Stimulated activated CD8-positive, alpha-beta memory T cell treated with anti-CD3 and anti-CD28 coated beads, Interleukin-4, amount 100 ng/mL, for 4 hours (primary cell): ENCODE data around the gene SLC13A4.
"Not testable (repeated sequence)": the region's sequence is repeated elsewhere in the genome, so short reads cannot be mapped to it uniquely, and the experiment has no call there.

Source experiments
- DNase-seq, 2 donors: peaks; one replicate each; pipeline ENCODE4 v3.0.0-alpha.2; 2020; ENCODE audit warnings: low read depth in 2 of 2, low spot score in 1 of 2

SLC13A4 gene

DNA sequence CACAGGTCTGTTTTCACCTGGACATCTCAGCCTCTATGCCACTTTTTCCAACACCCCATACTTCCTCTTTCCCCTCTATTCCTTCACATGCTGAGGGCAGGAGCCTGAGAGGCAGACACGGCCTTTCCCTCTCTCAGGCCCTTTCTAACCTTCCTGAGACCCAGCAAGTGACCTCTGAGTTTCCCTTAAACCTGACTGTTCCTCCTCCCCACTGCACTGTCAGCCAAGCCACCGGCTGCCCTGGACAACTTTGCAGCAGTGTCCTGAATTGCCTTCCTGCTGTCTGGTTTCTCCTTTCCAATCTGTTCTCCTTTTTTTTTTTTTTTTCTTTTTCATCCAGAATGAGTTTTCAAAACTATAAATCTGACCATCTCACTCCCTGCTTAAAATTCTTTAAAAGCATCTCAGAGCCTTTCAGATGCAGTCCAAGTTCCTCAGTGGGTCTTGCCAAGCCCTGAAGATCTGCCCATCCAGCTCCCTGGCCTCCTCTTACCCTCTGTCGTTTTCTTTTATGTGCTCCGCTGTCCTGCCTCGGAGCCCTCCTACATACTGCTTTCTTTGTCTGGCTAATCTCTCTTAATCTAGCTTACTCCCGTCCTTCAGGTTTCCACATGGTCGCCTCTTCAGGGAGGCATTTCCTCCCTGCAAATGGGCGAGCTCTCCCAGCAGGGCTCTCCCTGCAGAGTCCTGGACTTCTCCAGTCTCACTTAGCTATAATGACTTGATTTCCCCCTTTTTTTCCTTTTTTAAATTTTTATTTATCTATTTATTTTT lies 30.5 kb downstream of the SLC13A4 start:
- DNase-seq, result no peak

DNA sequence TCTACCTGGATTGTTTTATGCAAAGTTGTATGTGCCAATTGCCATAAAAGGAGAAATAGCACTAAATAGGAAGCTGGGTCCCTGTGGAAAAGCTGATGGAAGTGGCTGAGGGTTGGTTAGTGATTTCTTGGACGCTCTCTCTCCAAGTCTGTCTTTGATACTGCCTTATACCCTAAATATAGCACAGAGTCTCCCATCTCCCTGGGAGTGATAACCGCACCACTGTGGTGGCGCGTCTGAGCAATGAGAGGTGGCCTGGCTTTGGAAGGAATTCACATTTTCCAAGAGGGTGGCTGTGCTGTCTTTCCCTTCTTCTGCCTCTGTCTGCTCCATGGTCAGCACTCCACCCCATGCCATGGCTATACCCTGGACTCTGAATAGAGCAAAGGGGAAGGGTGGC lies 34.4 kb downstream of the SLC13A4 start:
- no peak for DNase-seq

DNA sequence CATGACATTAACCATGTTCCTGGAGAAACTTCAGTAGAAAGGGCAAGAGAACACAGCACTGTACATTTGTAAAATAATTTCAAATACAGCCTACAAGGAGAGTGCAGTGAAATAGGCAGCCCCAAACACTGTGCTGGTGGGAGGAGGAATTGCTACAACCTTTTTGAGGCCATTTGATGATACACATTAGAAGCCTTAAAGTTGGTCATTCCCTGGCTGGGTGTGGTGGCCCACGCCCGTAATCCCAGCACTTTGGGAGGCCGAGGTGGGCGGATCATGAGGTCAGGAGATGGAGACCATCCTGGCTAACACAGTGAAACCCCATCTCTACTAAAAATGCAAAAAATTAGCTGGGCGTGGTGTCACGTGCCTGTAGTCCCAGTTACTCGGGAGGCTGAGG lies 35.4 kb downstream of the SLC13A4 start:
- not testable (repeated sequence) for DNase-seq

DNA sequence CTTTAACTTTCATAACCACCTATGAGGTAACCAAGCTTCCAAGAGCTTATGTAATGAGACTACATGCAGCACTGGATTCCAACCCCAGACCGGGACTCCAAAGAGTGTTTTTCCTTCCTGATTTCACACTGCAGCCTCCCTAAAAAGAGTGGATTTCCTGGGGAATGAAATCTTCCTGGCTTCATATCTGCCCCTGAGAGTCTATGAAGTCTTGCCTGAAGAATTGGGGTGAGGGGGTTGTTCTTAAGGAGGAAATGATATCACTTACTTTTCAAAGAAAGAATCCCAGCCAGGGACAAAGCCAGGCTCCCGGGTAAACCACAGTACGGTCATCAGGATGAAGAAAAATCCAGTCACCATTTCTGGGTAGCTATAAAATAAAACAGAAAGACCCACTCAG lies 35.9 kb downstream of the SLC13A4 start:
- no peak for DNase-seq

DNA sequence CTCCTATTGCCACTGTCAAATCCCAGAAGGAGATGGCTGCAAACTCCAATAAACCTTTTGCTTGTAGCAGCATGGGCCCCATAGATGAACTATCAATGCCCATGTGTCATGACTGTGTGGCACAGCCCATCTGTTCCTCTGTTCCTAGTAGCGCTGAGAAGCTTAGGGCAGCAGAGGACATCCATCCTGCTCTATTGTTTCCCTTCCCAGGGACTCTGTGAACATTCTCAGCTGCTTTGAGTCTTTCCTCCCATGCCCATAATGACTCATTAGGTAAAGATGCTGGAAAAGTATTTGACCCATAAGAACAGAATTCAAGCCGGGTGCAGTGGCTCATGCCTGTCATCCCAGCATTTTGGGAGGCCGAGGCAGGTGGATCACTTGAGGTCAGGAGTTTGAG lies 37.4 kb downstream of the SLC13A4 start:
- no peak for DNase-seq

DNA sequence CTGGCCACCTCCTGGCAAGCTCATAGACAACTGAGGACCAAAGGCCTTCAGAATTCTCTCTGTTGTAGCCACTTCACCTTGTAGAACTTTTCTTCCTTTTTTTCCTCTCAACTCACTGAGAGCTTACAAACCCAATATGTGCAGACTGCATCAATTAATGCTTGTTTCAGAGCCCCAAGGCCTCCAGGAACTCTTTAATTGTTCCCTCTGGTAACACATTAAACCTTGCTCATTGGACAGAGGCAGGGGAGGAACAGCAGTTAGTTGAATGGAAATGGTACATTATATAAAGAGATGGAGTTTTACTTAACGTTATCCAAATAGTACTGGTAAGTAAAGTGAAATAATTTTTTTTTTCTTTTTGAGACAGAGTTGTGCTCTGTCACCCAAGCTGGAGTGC lies 40.5 kb downstream of the SLC13A4 start:
- no peak for DNase-seq

DNA sequence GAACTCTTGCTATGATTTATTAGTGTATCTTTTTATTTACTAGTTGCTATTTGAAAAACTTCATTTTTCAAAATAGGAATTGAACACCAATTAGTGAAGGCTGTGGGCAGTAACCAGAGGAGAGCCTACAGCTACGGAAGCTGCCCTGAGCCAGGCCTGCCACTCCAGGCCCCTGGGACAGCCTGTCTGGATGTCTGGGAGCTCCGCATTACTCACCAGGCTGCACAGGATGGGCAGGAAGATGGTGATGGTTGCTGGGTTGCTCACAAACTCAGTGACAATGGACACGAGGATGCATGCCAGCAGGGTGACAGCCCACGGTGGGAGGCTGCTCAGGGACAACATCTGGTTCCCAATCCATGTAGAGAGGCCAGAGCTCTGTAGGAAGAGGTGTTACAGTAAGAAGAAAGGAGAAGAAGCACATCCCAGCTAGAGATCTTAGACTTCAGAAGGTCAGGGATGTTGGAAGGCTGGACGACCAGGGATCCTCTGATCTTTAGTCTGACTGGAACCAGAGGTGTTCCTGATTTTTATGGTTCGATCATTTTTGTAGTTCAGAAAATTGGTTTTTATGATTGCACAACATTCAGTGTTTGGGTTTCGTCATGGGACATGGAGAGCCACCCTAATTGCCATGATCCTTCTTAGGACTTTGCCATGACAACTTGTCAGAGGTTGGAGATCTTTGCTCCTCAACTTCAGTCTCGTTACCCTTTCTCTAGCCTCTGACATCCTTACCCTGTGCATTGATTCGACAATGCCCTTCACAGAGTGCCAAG lies 42.5 kb downstream of the SLC13A4 start:
- DNase-seq, result no peak

DNA sequence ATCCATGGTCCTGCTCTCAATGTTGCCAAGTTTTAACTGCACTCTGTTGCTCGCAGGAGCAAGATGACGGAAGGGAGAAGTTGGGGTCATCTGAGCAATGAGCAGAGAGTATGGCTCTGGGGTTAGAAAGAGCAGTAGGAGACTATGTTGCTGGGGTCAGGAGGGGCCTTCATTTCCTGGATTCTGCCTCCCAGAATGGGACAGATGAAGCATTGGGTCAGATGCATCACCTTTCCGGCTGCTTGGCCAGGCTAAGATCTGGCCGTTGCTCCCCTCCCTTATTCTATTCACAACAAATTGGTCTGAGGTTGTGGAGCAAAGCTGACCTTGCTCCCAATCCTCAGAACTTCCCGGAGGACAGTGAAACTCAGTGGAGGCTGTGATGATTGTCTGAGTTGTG lies 43.3 kb downstream of the SLC13A4 start:
- DNase-seq, result no peak

DNA sequence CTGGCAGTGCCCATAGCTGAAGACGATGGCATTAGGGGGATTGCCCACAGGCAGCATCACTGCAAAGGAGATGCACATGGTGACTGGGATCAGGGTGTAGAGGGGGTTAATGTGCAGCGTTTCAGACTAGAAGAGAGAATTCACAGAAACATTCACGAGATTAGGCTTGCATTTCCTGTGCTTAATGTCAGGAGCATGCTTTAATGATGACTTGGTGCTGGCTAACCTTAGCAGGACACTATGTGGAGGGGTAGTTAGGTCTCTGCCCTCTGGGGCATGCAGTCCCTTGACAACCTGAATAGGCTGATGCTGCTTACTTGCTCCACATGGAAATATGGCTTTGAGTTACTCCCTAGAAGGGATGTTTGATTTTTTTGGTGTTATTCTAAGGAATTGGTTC lies 43.9 kb downstream of the SLC13A4 start:
- DNase-seq, result no peak

DNA sequence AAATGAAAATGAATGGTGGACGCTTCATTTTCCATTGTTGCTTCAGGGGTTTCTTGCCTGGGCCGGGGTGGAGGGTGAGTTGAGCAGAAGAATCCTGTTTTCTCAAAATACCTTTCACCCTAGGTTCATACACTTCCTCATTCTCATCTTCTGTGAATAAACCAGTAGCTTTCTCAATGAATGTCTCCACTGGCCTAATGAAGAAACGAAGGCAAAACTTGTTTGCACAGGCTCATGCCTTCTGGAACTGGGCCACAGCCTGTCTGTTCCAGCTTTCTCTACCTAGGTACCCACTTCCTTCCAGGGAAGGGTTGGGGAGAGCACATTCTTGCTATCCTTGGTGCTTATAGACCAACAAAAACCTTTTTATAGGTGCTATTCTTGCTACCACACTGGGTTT lies 44.4 kb downstream of the SLC13A4 start:
- no peak for DNase-seq

DNA sequence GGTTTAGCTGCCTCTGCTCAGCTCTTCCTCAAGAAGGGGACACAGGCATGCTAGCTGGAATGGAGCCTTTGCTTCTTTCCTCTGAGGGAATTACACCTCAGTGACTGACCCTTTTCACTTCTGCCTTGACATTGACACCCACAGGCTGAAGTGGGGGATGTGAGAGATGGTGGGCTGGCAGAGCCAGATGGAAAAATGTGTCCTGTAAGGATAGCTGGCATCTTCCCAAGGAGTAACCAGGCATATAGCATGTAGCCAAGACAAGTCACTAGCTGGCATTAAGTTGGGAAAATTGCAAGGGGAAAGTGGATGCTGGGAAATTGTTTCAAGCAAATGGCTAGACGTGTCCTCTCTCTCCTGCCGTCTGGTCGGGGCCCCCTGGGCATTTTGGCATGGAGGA lies 45.8 kb downstream of the SLC13A4 start:
- DNase-seq, result no peak

DNA sequence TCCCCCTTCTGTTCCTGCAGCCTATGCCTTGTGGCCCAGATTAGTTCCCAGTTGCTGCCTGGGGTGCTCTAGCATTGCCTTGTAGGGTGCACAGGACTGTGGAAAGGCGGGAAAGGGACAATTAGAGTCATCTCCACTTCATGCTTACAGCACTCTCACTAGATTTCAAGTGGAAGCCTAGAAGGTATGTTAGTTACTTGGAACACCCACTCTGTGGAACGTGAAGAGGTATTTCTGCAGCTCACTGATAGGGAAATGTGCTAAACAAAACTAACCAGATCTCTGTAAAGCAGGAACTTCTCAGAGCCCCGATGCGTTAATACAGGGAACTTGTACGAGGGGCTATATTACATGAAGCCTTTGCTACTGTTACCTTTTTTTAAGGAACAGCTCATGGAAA lies 46.2 kb downstream of the SLC13A4 start:
- no peak for DNase-seq

DNA sequence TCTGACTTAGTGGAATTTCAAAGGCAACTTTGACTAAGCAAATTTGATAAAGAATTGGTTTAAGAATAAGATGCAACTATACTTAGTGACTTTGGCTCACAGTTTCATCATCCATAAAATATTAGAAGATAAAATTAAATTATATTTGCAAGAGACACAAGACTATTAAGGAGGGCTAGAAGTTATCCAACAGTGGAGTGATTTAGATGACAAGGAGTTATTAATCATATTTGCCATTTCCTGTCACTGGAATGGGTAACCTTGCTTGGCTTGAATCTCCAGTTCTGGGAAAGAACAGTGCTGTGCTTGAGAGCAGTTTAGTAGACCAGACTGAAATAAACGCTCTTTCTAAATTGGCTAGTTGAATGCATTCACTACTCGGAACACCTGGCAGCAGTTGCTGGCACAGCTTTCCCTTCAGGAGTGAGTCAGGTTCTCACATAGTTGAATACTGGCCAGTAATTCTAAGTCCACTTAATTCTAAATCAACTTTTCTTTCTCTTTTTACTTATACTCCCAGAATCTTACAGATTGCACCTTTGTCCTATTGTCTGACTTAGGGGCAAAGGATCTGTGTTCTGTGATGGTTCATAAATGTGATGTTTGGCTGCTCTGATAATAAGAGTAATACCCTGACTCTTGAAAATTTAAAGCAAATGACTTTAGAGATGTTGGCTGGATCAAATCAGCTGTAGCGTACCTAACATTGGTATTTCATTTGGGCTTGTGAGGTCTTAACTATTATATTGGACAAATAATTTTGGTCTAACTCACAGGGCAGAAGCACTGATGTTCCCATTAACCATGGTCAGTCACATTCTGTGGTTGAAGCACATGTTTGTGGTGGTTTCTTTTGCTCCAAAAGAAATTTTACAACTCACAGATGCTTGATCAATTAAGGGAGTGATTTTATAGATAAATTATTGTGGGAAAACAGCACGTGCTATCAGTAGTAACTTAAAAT lies 49.1 kb downstream of the SLC13A4 start:
- DNase-seq, result no peak

DNA sequence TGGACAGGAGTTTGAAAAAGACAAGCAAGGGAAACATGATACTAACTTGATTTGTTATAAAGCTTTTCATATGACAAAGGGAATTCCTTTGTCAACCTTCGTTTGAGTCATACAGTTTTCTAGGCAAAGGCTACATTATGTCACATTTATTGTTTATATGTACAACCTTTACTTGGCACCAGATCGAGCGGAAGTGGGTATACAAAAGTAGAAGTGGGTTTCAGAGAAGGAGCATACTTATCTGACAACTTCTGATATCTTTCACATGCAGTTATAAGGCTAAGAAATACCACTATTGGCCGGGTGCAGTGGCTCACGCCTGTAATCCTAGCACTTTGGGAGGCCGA lies 54.7 kb downstream of the SLC13A4 start:
- no peak for DNase-seq

DNA sequence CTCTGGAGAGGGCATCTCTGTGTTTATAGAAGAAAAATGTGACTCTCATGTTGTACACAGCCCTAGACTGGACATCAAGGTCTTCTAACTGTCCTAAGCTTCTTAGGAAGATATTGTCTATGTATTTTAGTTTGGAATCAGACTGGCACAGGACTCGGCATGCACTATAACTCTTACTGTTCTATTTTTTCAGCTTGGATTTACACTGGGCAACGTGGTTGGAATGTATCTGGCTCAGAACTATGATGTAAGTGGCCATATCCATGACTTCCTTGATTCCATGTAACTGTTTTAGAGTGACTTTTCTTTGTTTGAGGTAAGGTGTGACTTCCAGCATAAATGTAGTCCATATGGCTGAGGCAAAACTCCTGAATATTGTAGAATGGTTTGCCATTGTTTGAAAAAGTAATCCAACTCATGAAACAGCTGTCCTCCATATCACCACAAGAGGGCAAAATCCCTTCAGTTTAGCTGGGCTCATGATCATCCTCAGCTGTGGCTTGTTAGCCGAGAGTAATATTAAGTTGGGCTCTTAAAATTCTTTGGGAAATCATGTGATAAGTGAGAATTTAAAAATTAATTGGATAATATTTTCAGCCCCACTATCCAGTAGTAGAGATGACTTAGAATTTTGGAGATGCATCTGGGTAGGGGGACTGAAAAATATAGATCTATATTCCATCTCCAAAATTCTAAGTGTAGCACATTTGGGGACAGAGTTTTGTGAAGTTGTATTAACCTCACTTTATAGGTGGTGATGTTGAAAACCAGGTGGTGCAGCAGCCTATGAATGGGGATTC lies 55.2 kb downstream of the SLC13A4 start:
- no peak for DNase-seq

DNA sequence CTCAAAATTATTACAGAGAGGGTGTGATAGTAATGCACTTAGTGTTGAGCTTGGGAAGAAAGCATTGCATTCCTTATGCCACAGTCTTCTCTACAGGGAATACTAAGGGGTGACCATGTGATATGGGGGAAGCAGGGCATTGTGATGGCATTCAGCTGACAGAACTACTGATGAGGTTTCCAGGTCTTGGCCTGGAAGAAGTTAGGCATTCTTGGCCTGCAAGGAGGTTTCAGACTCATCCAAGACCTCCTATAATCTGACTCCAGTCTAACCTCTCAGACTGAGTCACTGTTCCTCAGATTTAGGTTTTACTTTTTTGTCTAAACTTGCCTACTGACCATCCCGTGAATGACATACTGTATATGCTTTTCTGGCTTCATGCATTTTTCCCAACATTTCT lies 57.8 kb downstream of the SLC13A4 start:
- no peak for DNase-seq

DNA sequence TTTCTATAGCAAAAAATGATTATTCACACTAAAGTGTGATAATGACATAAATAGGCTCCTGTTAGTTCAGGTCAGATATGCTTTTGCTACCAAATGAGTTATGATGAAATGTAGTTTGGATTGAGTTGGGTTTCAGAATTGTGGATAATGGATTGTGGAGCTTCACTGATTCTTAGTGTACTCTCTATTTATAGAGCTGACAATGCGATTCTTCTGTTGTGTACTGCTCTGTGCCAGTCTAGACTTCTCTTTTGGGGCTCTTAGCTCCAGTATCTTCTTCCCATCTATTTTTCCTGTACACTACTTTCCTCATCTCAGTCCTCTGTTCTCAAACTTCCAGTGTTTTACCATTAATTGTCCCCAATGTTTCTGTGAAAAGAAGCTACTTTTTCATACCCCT lies 58.2 kb downstream of the SLC13A4 start:
- no peak for DNase-seq

DNA sequence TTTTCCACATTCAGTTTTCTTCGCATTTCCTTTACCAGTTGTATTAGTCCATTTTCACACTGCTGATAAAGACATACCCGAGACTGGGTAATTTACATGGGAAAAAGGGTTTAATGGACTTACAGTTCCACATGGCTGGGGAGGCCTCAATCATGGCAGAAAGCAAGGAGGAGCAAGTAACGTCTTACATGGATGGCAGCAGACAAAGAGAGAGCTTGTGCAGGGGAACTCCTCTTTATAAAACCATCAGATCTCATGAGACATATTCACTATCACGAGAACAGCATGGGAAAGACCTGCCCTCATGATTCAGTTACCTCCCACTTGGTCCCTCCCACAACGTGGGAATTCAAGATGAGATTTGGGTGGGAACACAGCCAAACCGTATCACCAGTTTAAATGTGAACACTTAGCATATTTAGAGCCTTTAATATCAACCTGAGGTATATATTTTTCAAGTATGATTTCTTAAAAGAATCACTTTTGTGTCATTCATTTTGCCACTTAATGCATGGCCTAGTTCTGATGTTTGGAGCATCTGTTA lies 59.1 kb downstream of the SLC13A4 start:
- not testable (repeated sequence) for DNase-seq

DNA sequence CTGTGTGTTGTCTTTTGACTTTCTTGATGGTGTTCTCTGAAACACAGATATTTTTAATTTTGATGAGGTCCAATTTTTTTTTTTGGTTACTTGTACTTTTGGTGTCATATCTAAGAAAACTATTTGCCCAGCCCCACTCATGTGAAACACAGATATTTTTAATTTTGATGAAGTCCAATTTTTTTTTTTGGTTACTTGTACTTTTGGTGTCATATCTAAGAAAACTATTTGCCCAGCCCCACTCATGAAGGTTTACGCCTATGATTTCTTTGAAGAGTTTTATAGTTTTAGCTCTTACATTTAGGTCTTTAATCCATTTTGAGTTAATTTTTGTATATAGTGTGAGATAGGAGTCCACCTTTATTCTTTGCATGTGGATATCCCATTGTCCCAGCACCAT lies 60.4 kb downstream of the SLC13A4 start:
- DNase-seq, result not testable (repeated sequence)

DNA sequence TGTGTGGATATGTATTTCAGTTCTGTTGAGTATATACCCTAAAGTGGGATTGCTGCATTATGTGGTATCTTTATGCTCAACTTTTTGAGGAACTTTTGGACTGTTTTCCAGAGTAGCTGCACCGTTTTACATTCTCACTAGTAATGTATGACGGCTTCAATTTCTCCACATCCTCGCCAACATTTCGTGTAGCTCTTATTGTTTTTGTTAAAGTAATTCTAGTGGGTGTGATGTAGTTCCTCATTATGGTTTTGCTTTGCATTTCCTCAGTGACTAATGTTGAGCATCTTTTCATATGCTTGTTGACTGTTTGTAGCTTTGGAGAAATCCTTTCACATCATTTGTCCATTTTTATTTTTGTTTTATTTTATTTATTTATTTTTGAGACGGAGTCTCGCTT lies 61.1 kb downstream of the SLC13A4 start:
- DNase-seq, result no peak

DNA sequence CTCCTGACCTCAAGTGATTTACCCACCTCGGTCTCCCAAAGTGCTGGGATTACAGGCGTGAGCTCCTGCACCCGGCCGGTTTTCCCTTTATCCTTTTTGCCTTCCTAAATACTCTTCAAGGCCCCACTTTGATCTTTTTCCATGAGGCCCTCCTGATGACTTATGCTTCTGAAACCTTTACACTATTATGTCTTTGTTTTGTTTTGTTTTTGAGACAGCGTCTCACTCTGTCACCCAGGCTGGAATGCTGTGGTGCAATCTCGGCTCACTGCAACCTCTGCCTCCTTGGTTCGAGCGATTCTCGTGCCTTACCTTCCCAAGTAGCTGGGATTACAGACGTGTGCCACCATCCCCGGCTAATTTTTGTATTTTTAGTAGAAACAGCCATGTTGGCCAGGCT lies 61.8 kb downstream of the SLC13A4 start:
- DNase-seq, result no peak
